GM23248 (cell line): ENCODE results near the gene ACP6.

ENCODE experiments used
- EZH2 ChIP-seq: fragments of 200-600 bp; sonication (generic); IDR thresholded peaks from 2 replicates; pipeline ENCODE4 v1.6.1; 2018; ENCODE audit warnings: antibody characterized with exemption, mild to moderate bottlenecking; ENCODE audit not compliant: insufficient read depth, poor library complexity, severe bottlenecking
- EZH2phosphoT487 ChIP-seq: fragments of 200-600 bp; sonication (generic); IDR thresholded peaks from 2 replicates; pipeline ENCODE4 v1.6.1; 2018; ENCODE audit warnings: antibody characterized with exemption, moderate library complexity, mild to moderate bottlenecking, low read depth; ENCODE audit not compliant: insufficient read depth

- TF ChIP-seq EZH2 (no peak), EZH2phosphoT487 (no peak)
Measured at GRCh38 chr1:147624011-147624410, 46.3 kb downstream of the ACP6 start.
